Measurements from ENCODE around the gene MAPKAPK5. TPM values are rescaled to one million over a fixed set of nuclear protein-coding genes. Genes with fewer than 3 reads are reported as not detected.
"Not testable (repeated sequence)": the region's sequence is repeated elsewhere in the genome, so short reads cannot be mapped to it uniquely, and the experiment has no call there.

Gene MAPKAPK5
- total RNA-seq, 2 donors from 2014 or later, result 31.8 to 61.3 TPM

DNA sequence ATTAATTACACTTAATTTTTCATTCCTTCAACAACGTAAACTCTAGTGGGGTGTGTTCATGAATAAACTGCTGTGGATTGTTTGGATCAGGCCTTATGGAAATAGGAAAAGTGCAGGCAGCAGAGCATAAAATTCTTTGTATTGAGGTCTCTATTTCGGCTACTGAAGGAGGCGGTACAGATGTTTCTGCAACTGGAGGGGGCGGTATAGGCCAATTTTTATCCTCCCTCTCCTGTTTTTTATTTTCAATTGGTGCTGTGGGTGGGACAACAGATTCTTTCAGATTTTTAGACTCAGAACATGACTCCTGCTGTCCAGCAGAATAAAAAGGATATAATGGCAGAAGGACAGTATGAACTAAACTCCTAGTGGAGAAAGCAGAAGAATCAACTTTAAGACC is 17.7 kb upstream of the MAPKAPK5 start:
- ATAC-seq; H3K27ac Mint-ChIP-seq; H3K9me3 Mint-ChIP-seq; DNase-seq (ENCODE audit: low spot score in 2 of 2); H3K36me3 Mint-ChIP-seq: not testable (repeated sequence)

DNA sequence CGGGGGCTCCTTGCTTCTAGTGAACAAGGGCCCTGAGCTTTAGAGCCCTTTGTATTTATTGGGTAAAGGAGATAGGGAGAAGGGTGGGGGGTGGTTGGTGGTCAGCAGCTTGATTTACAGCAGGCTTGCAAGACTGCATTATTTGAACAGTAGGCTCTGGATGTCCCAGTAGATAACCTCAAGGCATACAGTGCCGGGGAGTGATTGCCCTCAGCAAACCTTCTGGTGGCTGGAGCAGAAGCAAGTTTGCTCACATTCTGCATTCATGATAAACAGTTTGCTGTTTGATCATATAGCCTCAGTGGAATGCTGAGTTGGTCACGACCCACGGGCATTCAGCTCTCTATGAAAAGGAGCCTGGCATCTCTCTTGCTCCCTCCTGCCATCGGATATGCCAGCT is 16.5 kb upstream of the MAPKAPK5 start:
- no peak overlapping the region for H3K27ac Mint-ChIP-seq
- DNase-seq (ENCODE audit: low spot score in 2 of 2) (no peak), ATAC-seq (no peak)
- H3K9me3 Mint-ChIP-seq, result no peaks in the 10 kb centered on the region
- H3K36me3 Mint-ChIP-seq, result no peaks in the 10 kb centered on the region

DNA sequence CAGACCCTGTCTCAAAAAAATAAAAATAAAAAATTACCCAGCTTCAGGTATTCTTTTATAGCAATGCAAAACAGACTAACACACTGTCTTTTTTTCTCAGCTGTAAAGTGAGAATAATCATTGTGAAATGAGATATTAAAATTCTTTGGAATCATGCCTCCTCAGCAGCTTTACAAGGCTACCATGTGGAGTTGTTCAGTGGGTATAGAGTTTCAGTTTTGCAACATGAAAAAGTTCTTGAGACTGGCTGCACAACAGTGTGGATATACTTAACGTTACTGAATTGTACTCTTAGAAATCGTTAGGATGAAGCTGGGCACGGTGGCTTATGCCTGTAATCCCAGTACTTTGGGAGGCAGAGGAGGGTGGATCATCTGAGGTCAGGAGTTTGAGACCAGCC is 15.7 kb upstream of the MAPKAPK5 start:
- DNase-seq (ENCODE audit: low spot score in 2 of 2) (no peak), ATAC-seq (no peak)
- Mint-ChIP-seq H3K36me3 (no peaks in the 10 kb centered on the region), H3K27ac (no peak overlapping the region), H3K9me3 (no peaks in the 10 kb centered on the region)

DNA sequence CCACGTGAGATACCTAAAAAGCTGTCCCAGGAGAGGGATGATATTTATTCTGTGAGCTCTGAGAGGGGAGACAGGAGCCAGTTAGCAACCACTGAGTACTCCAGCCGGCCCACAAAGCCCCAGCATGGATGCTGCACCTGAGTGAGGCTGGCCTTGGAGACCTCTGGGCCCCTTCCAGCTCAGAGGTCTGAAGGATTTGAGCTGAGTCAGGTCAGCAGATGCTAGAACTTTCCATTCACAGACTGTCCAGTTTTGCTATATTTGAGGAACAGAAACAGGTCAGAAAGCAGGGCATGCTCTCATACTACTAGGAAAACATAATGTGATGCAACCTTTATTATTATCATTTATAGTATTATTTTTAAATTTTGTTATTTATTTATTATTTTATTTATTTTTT is 15.0 kb upstream of the MAPKAPK5 start:
- no peak for ATAC-seq
- no peaks in the 10 kb centered on the region for H3K36me3 Mint-ChIP-seq
- no peaks in the 10 kb centered on the region for H3K9me3 Mint-ChIP-seq
- DNase-seq (ENCODE audit: low spot score in 2 of 2), result no peak
- no peak overlapping the region for H3K27ac Mint-ChIP-seq

DNA sequence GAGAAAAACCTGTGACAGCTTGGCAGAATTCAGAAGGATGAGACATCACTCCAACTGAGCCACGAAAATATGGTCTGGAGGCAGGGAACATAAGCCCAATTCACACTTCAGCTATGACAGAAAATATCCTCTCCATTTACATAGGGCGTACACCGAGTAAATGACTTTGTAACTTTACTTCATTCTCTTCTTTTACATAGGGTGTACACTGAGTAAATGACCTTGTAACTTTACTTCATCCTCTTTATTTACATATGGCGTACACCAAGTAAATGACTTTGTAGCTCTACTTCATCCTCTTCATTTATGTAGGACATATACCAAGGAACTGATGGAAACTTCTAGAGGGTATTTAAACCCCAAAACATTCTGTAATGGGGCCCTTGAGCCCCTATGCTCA is 14.1 kb upstream of the MAPKAPK5 start:
- H3K27ac Mint-ChIP-seq, result peak overlapping the region in 1 of 2 donors; percentile 31
- DNase-seq (ENCODE audit: low spot score in 2 of 2) (no peak), ATAC-seq (no peak)
- H3K36me3 Mint-ChIP-seq, result no peaks in the 10 kb centered on the region
- H3K9me3 Mint-ChIP-seq, result peaks cover 0 to 3% of the 10 kb centered on the region in 2 donors

DNA sequence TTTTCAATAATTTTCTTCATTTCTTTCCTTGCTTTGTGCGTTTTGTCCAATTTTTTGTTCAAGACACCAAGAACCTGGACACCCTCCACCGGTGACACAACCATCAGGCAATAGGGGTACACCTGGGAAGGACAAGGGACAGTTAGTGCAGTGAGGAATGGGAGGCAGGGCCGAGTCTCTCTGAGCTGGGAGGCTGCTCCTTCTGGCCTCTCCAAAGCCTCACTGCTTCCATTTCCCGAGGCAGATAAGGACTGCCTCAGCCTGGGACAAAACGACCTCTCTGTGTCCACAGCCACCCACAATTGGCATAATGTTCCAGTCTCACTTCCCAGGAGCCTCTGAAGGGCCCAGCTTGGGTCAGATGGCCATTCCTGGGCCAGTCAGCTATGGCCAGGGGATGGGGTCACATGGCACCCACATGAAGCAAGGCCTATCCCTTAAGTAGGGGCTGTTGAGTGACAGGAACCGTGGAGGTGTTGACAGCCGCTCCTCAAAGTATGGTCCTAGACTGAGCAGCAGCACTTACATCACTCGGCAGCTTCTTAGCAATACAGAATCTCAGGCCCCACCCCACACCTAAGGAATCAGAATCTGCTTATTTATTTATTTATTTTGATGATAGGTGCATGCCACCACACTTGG is 13.6 kb upstream of the MAPKAPK5 start:
- no peak for DNase-seq (ENCODE audit: low spot score in 2 of 2)
- ATAC-seq, result no peak
- Mint-ChIP-seq H3K9me3 (peaks cover 0 to 3% of the 10 kb centered on the region in 2 donors), H3K36me3 (no peaks in the 10 kb centered on the region), H3K27ac (peak overlapping the region in 1 of 2 donors; percentile 31)

DNA sequence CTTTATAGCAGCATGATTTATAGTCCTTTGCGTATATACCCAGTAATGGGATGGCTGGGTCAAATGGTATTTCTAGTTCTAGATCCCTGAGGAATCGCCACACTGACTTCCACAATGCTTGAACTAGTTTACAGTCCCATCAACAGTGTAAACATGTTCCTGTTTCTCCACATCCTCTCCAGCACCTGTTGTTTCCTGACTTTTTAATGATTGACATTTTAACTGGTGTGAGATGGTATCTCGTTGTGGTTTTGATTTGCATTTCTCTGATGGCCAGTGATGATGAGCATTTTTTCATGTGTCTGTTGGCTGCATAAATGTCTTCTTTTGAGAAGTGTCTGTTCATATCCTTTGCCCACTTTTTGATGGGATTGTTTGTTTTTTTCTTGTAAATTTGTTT is 12.4 kb upstream of the MAPKAPK5 start:
- not testable (repeated sequence) for H3K27ac Mint-ChIP-seq; H3K9me3 Mint-ChIP-seq; DNase-seq (ENCODE audit: low spot score in 2 of 2); ATAC-seq; H3K36me3 Mint-ChIP-seq

DNA sequence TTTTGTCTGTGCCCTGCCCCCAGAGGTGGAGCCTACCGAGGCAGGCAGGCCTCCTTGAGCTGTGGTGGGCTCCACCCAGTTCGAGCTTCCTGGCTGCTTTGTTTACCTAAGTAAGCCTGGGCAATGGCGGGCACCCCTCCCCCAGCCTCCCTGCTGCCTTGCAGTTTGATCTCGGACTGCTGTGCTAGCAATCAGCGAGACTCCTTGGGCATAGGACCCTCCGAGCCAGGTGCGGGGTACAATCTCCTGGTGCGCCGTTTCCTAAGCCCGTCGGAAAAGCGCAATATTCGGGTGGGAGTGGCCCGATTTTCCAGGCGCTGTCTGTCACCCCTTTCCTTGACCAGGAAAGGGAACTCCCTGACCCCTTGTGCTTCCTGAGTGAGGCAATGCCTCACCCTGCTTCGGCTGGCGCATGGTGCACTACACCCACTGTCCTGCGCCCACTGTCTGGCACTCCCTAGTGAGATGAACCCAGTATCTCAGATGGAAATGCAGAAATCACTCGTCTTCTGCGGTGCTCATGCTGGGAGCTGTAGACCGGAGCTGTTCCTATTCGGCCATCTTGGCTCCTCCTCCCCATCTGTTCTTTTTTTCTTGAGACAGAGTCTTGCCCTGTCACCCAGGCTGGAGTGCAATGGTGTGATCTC is 7.2 kb upstream of the MAPKAPK5 start:
- not testable (repeated sequence) for H3K9me3 Mint-ChIP-seq; DNase-seq (ENCODE audit: low spot score in 2 of 2); ATAC-seq; H3K27ac Mint-ChIP-seq
- H3K36me3 Mint-ChIP-seq, result peaks cover 0 to 11% of the 10 kb centered on the region in 2 donors

DNA sequence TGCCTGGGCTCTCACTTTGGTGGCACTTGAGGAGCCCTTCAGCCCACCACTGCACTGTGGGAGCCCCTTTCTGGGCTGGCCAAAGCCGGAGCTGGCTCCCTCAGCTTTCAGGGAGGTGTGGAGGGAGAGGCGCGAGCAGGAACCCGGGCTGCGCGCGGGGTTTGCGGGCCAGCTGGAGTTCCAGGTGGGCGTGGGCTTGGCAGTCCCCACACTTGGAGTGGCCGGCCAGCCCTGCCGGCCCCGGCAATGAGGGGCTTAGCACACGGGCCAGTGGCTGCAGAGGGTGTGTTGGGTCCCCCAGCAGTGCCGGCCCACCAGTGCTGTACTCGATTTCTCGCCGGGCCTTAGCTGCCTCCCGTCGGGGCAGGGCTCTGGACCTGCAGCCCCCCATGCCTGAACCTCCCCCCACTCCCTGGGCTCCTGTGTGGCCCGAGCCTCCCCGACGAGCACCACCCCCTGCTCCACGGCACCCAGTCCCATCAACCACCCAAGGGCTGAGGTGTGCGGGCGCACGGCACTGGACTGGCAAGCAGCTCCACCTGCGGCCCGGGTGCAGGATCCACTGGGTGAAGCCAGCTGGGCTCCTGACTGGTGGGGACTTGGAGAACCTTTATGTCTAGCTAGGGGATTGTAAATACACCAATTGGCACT is 6.4 kb upstream of the MAPKAPK5 start:
- not testable (repeated sequence) for H3K27ac Mint-ChIP-seq; H3K9me3 Mint-ChIP-seq; DNase-seq (ENCODE audit: low spot score in 2 of 2); ATAC-seq
- peaks cover 3 to 18% of the 10 kb centered on the region in 2 donors for H3K36me3 Mint-ChIP-seq

DNA sequence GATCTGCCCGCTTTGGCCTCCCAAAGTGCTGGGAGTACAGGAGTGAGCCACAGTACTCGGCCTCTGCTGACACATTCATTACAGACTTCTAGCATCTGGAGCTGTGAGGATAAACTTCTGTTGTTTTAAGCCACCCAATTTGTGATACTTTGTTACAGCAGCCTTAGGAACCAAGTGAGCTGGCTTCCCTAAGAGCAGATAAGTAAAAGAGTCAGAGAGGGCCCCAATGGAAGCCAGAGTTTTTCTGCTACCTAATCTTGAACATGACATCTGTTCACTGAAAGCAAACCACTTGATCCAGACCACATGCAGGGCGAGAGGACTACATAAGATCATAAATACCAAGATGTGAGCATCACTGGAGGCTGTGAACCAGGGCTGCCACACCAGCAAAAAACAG is 3.7 kb upstream of the MAPKAPK5 start:
- H3K36me3 Mint-ChIP-seq, result peaks cover 22 to 38% of the 10 kb centered on the region in 2 donors

DNA sequence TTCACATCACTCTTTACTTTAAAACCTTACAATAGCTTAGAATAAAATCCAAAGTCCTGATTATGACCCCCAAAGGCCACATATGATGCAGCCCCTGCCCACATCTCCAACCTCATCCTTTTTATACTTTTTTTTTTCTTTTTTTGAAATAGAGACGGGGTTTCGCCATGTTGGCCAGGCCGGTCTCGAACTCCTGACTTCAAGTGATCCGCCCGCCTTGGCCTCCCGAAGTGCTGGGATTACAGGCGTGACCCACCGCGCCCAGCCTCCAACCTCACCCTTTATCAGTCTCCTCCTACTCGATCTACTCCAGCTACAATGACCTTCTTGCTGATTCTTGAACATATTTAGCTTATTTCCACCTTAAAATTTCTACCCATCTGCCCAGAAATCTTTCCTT is 1.2 kb upstream of the MAPKAPK5 start:
- Mint-ChIP-seq H3K36me3 (peaks cover 22 to 46% of the 10 kb centered on the region in 2 donors), H3K27ac (peak overlapping the region; percentile 96 to 98), H3K9me3 (no peaks in the 10 kb centered on the region)
- no peak for DNase-seq (ENCODE audit: low spot score in 2 of 2)
- no peak for ATAC-seq

More for the DNA sequence above, 3.7 kb upstream of the MAPKAPK5 start:
- Mint-ChIP-seq H3K9me3 (no peaks in the 10 kb centered on the region), H3K27ac (peak overlapping the region in 1 of 2 donors; percentile 57)
- ATAC-seq, result no peak
- no peak for DNase-seq (ENCODE audit: low spot score in 2 of 2)

DNA sequence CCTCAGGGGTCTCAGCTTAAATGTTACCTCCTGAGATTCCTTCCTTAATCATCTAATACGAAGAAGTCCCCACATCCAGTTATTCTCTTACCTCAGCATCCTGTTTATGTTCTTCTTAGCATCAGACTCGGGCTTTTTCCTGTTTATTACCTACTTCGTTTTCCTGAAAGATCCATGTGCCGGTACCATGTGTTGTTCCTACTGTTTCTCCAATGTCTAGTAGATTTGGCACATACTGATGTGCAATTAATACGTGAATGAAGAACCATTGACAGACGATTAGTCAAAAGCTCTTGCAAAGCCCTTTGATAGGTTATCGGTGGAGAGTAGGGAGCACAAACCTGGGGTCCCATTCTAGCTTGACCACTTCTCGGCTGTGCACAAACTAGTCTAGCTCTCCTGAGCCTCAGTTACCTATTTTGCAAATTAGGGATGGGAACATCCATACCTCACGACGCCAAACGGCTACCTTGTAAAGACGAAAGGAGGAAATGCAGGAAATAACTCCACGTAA is 735 bp upstream of the MAPKAPK5 start:
- H3K9me3 Mint-ChIP-seq, result no peaks in the 10 kb centered on the region
- ATAC-seq (peak; percentile 8 to 10), DNase-seq (ENCODE audit: low spot score in 2 of 2) (no peak)
- H3K27ac Mint-ChIP-seq, result peak overlapping the region; percentile 96 to 98
- H3K36me3 Mint-ChIP-seq, result peaks cover 22 to 51% of the 10 kb centered on the region in 2 donors

DNA sequence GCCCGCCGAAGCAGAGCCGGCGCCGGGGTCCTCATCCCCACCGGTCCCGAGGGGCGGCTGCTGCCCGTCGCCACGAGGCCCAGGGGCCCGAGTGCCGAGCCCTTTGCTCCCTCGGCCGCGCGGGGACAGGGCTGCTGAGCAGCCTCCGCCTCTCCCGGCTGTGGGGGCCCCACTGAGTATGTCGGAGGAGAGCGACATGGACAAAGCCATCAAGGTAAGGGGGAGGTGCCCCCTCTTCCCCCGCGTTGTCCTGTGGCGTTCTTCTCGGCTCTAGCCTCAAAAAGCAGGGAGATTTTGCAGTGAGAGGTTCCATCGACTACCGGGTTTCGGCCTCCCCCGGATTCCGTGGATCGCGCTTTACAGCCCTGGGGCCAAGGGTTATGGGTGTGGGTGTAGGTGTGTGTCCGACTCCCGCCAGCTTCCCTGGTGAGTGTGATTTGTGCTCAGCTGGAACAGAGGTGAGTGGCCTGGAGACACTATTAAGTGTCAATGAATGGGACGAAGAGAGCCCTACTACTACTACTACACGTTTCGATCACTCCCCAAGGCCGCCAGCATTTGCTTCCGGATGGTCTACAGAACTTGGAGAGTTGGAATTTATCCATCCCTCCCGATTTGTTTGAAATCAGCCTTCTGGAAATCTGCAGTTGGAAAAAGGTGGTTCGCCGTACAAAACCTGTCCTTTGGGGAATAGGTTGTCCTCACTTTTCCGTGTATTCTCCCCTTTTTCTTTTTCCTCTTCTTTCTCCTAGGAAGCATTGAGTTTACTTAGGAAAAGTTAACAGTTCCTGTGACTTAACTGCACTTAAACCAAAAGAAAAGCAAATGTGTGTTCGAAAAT is 748 bp downstream of the MAPKAPK5 start:
- peak overlapping the region; percentile 98 for H3K27ac Mint-ChIP-seq
- H3K36me3 Mint-ChIP-seq, result peaks cover 22 to 58% of the 10 kb centered on the region in 2 donors
- ATAC-seq, result peak; percentile 22 to 25
- H3K9me3 Mint-ChIP-seq, result no peaks in the 10 kb centered on the region
- peak; percentile 41 to 59 for DNase-seq (ENCODE audit: low spot score in 2 of 2)

DNA sequence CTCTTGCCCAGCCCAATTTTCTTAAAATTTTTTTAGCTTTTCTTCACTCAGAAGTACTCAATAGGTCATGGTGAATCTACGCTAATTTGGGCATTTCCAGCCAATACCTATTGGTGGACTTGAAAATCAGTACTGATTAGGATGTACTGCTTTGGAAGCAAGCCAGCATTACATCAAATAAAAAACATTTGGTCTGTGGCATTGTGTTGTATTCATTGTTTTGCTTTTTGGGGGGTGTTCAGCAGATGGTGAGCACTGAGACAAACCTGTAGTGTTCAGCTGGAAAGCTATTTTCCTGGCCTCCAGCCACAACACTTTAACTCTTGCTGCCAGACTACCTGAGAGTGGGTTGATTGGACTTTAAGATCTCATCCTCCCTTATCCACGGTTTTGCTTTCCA is 4.0 kb downstream of the MAPKAPK5 start:
- DNase-seq (ENCODE audit: low spot score in 2 of 2) (no peak), ATAC-seq (no peak)
- Mint-ChIP-seq H3K36me3 (peaks cover 20 to 49% of the 10 kb centered on the region in 2 donors), H3K9me3 (no peaks in the 10 kb centered on the region), H3K27ac (peak overlapping the region in 1 of 2 donors; percentile 46)

DNA sequence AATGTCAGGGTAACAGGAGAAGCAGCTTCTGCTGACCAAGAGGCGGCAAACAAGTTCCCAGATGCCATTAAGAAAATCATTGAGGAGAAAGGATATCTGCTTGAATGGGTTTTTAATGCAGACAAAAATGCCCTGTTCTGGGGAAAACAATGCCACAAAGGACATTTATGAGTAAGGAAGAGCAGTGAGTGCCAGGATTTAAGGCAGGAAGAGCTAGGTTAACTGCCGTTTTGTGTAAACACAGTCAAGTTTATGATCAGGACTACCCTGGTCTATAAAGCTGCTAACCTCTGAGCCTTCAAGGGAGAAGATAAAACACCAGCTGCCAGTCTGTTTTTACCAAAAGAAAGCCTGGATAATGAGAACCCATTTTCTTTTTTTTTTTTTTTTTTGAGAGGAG is 8.5 kb downstream of the MAPKAPK5 start:
- no peak for DNase-seq (ENCODE audit: low spot score in 2 of 2)
- no peaks in the 10 kb centered on the region for H3K9me3 Mint-ChIP-seq
- no peak overlapping the region for H3K27ac Mint-ChIP-seq
- H3K36me3 Mint-ChIP-seq, result peaks cover 5 to 32% of the 10 kb centered on the region in 2 donors
- no peak for ATAC-seq

DNA sequence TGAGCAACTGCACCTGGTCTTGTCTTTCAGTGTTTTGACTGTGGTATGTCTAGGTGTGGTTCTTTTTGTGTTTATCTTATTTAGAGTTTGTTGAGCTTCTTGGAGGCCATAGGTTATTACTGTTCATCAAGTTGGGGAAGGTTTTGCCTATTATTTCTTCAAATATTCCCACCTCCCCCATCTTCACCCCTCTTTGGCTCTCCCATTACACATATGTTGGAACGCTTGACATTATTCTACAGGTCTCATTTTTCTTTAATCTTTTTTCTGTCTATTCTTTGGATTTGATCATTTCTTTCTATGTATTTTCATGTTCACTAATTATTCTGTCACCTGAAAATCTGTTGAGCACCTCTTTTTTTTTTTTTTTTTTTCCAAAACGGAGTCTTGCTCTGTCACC is 16.2 kb downstream of the MAPKAPK5 start:
- ATAC-seq, result no peak
- DNase-seq (ENCODE audit: low spot score in 2 of 2), result no peak
- Mint-ChIP-seq H3K36me3 (peaks cover 0 to 26% of the 10 kb centered on the region in 2 donors), H3K9me3 (no peaks in the 10 kb centered on the region), H3K27ac (no peak overlapping the region)
